DND-41 (cell line): ENCODE data around the gene IRF3.

Experiments used
- ATAC-seq: fragments of 200-7000 bp; cut with Tn5 transposase; 3 replicates; pipeline ENCODE4 v1.9.1; 2021; ENCODE audit warnings: low read depth; ENCODE audit not compliant: insufficient read depth
- DNase-seq: peaks from one replicate; pipeline ENCODE4 v3.0.0-alpha.2; 2020
- H2AFZ ChIP-seq: 2 replicates; pipeline ENCODE4 v1.6.0; 2012; ENCODE audit warnings: low read depth, low read length
- H3K27ac ChIP-seq: 2 replicates; pipeline ENCODE4 v1.5.1; 2012; ENCODE audit warnings: low read length, inconsistent platforms
- H3K27me3 ChIP-seq: fragments of 200-600 bp; sonication (generic); 2 replicates; pipeline ENCODE4 v1.6.0; 2012; ENCODE audit warnings: low read length, mild to moderate bottlenecking, inconsistent platforms; ENCODE audit not compliant: insufficient read depth, poor library complexity
- H3K36me3 ChIP-seq: 2 replicates; pipeline ENCODE4 v1.5.1; 2012; ENCODE audit warnings: low read length, inconsistent platforms; ENCODE audit not compliant: insufficient read depth
- H3K4me1 ChIP-seq: 2 replicates; pipeline ENCODE4 v1.5.1; 2012; ENCODE audit warnings: mild to moderate bottlenecking, low read length; ENCODE audit not compliant: insufficient read depth
- H3K4me2 ChIP-seq: 2 replicates; pipeline ENCODE4 v1.6.0; 2012; ENCODE audit warnings: mild to moderate bottlenecking, moderate library complexity, low read length, inconsistent platforms; ENCODE audit not compliant: insufficient read depth
- H3K4me3 ChIP-seq, 2 experiments: fragments of 200-600 bp in 1 of 2; shearing (Covaris generic) in 1 of 2; 2 replicates each; pipeline ENCODE4 v1.5.1; 2012 to 2016; ENCODE audit warnings: inconsistent platforms in 2 of 2, low read length in 2 of 2, mild to moderate bottlenecking in 2 of 2, low read depth in 1 of 2, moderate library complexity in 1 of 2
- H3K79me2 ChIP-seq: 2 replicates; pipeline ENCODE4 v1.6.0; 2012; ENCODE audit warnings: low read length, inconsistent platforms; ENCODE audit not compliant: insufficient read depth
- H3K9ac ChIP-seq: 2 replicates; pipeline ENCODE4 v1.6.0; 2012; ENCODE audit warnings: low read depth, mild to moderate bottlenecking, inconsistent platforms, low read length, moderate library complexity
- H3K9me3 ChIP-seq: 2 replicates; pipeline ENCODE4 v1.5.1; 2012; ENCODE audit warnings: low read length, moderate library complexity, mild to moderate bottlenecking, inconsistent platforms; ENCODE audit not compliant: insufficient read depth, severe bottlenecking
- H4K20me1 ChIP-seq: 2 replicates; pipeline ENCODE4 v1.6.0; 2012; ENCODE audit warnings: low read length; ENCODE audit not compliant: insufficient read depth
- EZH2 ChIP-seq: IDR thresholded peaks from 3 replicates; pipeline ENCODE4 v1.6.1; 2012; ENCODE audit warnings: borderline replicate concordance, low read depth, mild to moderate bottlenecking, moderate library complexity, low read length, inconsistent platforms; ENCODE audit not compliant: severe bottlenecking
- TF ChIP-seq, protein P1 (sequence below): IDR thresholded peaks from 2 replicates; pipeline ENCODE4 v1.5.1; 2012; ENCODE audit warnings: borderline replicate concordance, low read length, moderate library complexity, mild to moderate bottlenecking; ENCODE audit not compliant: poor library complexity, severe bottlenecking; ENCODE audit errors: extremely low read depth

IRF3 gene

DNA sequence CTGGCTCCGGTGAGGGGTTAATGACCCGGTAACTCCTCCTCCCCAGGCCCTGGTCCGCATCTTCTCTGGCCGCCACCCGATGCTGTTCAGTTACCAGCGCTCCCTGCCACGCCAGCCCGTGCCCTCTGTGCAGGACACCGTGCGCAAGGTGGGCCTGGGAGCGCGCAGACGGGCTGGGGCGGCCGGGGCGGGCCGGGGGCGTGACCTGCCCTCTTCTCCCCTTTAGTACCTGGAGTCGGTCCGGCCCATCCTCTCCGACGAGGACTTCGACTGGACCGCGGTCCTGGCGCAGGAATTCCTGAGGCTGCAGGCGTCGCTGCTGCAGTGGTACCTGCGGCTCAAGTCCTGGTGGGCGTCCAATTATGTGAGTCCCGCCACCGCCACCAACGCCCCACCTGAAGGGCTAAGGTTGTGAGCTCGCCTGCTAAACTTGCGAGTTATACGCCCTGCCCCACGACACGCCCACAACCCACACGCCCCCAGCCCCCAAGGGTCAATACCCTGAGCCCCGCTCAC, 35.7 kb upstream of the IRF3 start:
- Histone ChIP-seq H3K27me3 (no peaks in the 10 kb centered on the region), H3K4me1 (no peaks in the 10 kb centered on the region), H3K36me3 (no peaks in the 10 kb centered on the region), H3K27ac (no peak overlapping the region), H3K9me3 (no peaks in the 10 kb centered on the region), H2AFZ (no peak overlapping the region), H3K4me3 (no peak overlapping the region), H3K79me2 (no peaks in the 10 kb centered on the region), H4K20me1 (no peaks in the 10 kb centered on the region), H3K4me2 (no peak overlapping the region), H3K9ac (no peak overlapping the region)
- DNase-seq (no peak), ATAC-seq (no peak)
- TF ChIP-seq, protein P1, sequence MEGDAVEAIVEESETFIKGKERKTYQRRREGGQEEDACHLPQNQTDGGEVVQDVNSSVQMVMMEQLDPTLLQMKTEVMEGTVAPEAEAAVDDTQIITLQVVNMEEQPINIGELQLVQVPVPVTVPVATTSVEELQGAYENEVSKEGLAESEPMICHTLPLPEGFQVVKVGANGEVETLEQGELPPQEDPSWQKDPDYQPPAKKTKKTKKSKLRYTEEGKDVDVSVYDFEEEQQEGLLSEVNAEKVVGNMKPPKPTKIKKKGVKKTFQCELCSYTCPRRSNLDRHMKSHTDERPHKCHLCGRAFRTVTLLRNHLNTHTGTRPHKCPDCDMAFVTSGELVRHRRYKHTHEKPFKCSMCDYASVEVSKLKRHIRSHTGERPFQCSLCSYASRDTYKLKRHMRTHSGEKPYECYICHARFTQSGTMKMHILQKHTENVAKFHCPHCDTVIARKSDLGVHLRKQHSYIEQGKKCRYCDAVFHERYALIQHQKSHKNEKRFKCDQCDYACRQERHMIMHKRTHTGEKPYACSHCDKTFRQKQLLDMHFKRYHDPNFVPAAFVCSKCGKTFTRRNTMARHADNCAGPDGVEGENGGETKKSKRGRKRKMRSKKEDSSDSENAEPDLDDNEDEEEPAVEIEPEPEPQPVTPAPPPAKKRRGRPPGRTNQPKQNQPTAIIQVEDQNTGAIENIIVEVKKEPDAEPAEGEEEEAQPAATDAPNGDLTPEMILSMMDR, result no peak
- no peak for TF ChIP-seq EZH2

DNA sequence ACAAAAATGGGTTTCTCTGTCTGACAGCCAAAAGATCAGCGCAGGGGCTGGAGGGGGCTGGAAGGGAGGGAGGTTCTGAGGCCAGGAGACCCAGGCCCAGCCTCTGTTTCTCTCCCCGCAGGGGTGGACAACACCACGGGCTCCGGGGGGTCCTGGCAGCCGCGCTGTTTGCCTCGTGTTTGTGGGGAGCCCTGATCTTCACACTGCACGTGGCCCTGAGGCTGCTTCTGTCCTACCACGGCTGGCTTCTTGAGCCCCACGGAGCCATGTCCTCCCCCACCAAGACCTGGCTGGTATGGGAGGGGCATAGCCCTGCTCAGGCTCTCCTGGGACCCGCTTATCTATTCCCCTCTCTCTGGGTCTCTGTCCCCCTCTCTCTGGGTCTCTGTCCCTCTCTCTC, 34.9 kb upstream of the IRF3 start:
- Histone ChIP-seq H3K4me3 (no peak overlapping the region), H3K27ac (no peak overlapping the region), H3K4me1 (no peaks in the 10 kb centered on the region), H3K9ac (no peak overlapping the region), H3K79me2 (no peaks in the 10 kb centered on the region), H3K36me3 (no peaks in the 10 kb centered on the region), H3K27me3 (no peaks in the 10 kb centered on the region), H4K20me1 (no peaks in the 10 kb centered on the region), H2AFZ (no peak overlapping the region), H3K4me2 (no peak overlapping the region), H3K9me3 (no peaks in the 10 kb centered on the region)
- TF ChIP-seq EZH2, result no peak
- TF ChIP-seq, protein P1, result no peak
- DNase-seq, result no peak
- ATAC-seq, result 0 out of 3 replicates have a peak, but pooled peaks have one; percentile 14

DNA sequence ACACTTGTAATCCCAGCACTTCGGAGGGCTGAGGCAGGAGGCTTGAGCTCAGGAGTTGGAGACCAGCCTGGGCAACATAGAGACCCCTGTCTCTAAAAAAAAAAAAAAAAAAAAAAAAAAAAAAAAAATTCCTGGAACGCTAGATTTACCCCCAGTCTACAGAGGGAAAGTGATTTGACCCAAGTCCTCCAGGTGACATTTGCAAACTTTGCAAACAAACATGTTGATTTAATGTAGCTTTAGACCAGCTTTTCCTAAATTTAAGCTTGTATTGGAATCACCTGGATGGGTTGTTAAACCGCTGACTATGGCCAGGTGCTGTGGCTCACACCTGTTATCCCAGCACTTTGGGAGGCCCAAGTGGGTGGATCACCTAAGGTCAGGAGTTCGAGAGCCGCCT, 33.7 kb upstream of the IRF3 start:
- DNase-seq (no peak), ATAC-seq (no peak)
- Histone ChIP-seq H3K79me2 (no peaks in the 10 kb centered on the region), H3K36me3 (no peaks in the 10 kb centered on the region), H3K27me3 (no peaks in the 10 kb centered on the region), H3K27ac (no peak overlapping the region), H3K9me3 (no peaks in the 10 kb centered on the region), H3K4me2 (no peak overlapping the region), H2AFZ (no peak overlapping the region), H3K4me1 (no peaks in the 10 kb centered on the region), H4K20me1 (no peaks in the 10 kb centered on the region), H3K9ac (no peak overlapping the region), H3K4me3 (no peak overlapping the region)
- TF ChIP-seq EZH2, result no peak
- TF ChIP-seq, protein P1, result no peak

DNA sequence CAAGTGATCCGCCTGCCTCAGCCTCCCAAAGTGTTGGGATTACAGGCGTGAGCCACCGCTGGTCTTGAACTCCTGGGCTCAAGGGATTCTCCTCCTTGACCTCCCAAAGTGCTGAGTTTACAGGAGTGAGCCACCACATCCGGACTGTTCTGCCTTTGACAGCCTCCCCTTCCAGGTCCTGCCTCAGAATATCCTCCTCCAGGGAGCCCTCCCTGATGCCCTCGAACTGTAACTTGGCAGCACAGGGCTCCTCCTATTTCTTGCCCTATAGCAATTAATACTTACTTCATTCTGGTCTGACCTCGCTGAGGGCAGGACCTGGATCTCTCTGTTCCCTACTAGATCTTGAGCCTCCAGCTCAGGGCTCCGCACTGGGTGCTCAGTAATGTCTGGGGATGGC, 31.2 kb upstream of the IRF3 start:
- no peaks in the 10 kb centered on the region for H4K20me1 ChIP-seq
- ATAC-seq (no peak), DNase-seq (no peak)
- no peaks in the 10 kb centered on the region for H3K4me1 ChIP-seq
- no peak overlapping the region for H3K27ac ChIP-seq
- no peak overlapping the region for H3K4me2 ChIP-seq
- H3K9ac ChIP-seq, result no peak overlapping the region
- no peaks in the 10 kb centered on the region for H3K36me3 ChIP-seq
- H3K9me3 ChIP-seq, result no peaks in the 10 kb centered on the region
- no peak overlapping the region for H2AFZ ChIP-seq
- no peak for TF ChIP-seq EZH2
- TF ChIP-seq, protein P1, result no peak
- no peaks in the 10 kb centered on the region for H3K79me2 ChIP-seq
- H3K4me3 ChIP-seq, result no peak overlapping the region
- no peaks in the 10 kb centered on the region for H3K27me3 ChIP-seq
